PFSK-1 (cell line): Measurements from ENCODE around the gene DLGAP4.

Experiments used
- POLR2AphosphoS5 ChIP-seq: IDR thresholded peaks from 2 replicates; pipeline ENCODE4 v1.6.1; 2012; ENCODE audit warnings: low read depth, mild to moderate bottlenecking, control low read depth, low read length, moderate library complexity
- SIN3A ChIP-seq: IDR thresholded peaks from 2 replicates; pipeline ENCODE4 v1.6.1; 2012; ENCODE audit warnings: mild to moderate bottlenecking, low read length, moderate library complexity, borderline replicate concordance; ENCODE audit not compliant: insufficient read depth
- TF ChIP-seq, protein P1 (sequence below), 2 experiments: IDR thresholded peaks; 2 replicates each; pipeline versions ENCODE4 v1.6.1 to v1.8.0; 2011 to 2012; ENCODE audit warnings: low read depth in 2 of 2, low read length in 2 of 2, control low read depth in 1 of 2, inconsistent platforms in 1 of 2, mild to moderate bottlenecking in 1 of 2, moderate library complexity in 1 of 2; ENCODE audit not compliant: insufficient read depth in 1 of 2

- TF ChIP-seq SIN3A, result no peak
- TF ChIP-seq POLR2AphosphoS5, result no peak
- TF ChIP-seq, protein P1, sequence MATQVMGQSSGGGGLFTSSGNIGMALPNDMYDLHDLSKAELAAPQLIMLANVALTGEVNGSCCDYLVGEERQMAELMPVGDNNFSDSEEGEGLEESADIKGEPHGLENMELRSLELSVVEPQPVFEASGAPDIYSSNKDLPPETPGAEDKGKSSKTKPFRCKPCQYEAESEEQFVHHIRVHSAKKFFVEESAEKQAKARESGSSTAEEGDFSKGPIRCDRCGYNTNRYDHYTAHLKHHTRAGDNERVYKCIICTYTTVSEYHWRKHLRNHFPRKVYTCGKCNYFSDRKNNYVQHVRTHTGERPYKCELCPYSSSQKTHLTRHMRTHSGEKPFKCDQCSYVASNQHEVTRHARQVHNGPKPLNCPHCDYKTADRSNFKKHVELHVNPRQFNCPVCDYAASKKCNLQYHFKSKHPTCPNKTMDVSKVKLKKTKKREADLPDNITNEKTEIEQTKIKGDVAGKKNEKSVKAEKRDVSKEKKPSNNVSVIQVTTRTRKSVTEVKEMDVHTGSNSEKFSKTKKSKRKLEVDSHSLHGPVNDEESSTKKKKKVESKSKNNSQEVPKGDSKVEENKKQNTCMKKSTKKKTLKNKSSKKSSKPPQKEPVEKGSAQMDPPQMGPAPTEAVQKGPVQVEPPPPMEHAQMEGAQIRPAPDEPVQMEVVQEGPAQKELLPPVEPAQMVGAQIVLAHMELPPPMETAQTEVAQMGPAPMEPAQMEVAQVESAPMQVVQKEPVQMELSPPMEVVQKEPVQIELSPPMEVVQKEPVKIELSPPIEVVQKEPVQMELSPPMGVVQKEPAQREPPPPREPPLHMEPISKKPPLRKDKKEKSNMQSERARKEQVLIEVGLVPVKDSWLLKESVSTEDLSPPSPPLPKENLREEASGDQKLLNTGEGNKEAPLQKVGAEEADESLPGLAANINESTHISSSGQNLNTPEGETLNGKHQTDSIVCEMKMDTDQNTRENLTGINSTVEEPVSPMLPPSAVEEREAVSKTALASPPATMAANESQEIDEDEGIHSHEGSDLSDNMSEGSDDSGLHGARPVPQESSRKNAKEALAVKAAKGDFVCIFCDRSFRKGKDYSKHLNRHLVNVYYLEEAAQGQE (IDR thresholded peaks at IDR 0.05; ENCODE audit: insufficient read depth in 1 of 2, low read depth in 2 of 2, low read length in 2 of 2), result no peak
These were observed 143.5 kb downstream of the DLGAP4 start for GRCh38 chr20:36449663-36450062.
